GM12878 (cell line): ENCODE data around the gene TMC4. TPM values are rescaled to one million over a fixed set of nuclear protein-coding genes. Genes with fewer than 3 reads are reported as not detected.

Experiments
- ATAC-seq: fragments of 200-7000 bp; cut with Tn5 transposase; 3 replicates; pipeline ENCODE4 v1.9.1; 2020; ENCODE audit warnings: mild to moderate bottlenecking, moderate library complexity
- BruUV-seq: library from RNA; stranded (reverse); fragments of 400-500 nt; replicated peaks from 2 replicates; lab custom pipeline; 2021; lab: Mats Ljungman, UMichigan
- CTCF ChIA-PET: fragments of 300-600 bp; sonication (Branson Sonifier 250); formaldehyde crosslinking; extraction: SDS; loops from one replicate; lab custom pipeline; 2021; ENCODE audit warnings: inconsistent platforms; lab: Yijun Ruan, JAX
- POLR2A ChIA-PET: fragments of 350-600 bp; formaldehyde crosslinking; extraction: SDS; loops from one replicate; lab custom pipeline; 2021; ENCODE audit warnings: inconsistent platforms; lab: Charles Lee
- RAD21 ChIA-PET: fragments of 300-600 bp; sonication (Branson Sonifier 250); formaldehyde crosslinking; loops from one replicate; lab custom pipeline; 2023; ENCODE audit warnings: antibody characterized with exemption; ENCODE audit not compliant: unreplicated experiment; lab: Charles Lee
- SMC1A ChIA-PET: fragments of 300-600 bp; sonication (Branson Sonifier 250); formaldehyde crosslinking; loops from one replicate; lab custom pipeline; 2023; ENCODE audit not compliant: unreplicated experiment, uncharacterized antibody; lab: Charles Lee
- DNase-seq: peaks from one replicate; pipeline ENCODE4 v3.0.0-alpha.2; 2011; ENCODE audit warnings: low read depth, low spot score
- FAIRE-seq: peaks from 3 replicates; lab custom pipeline; 2011; peaks lifted over from hg19 to GRCh38; lab: Jason Lieb, UNC
- H2AFZ ChIP-seq: 2 replicates; pipeline ENCODE4 v1.6.0; 2011; ENCODE audit warnings: low read depth, low read length, control low read depth; ENCODE audit not compliant: control insufficient read depth
- H3K27ac ChIP-seq: 2 replicates; pipeline ENCODE4 v1.5.1; 2011; ENCODE audit warnings: control low read depth; ENCODE audit not compliant: control insufficient read depth, insufficient read depth
- H3K27me3 ChIP-seq, 2 experiments: replicated peaks in 1 of 2; 2 replicates each; pipeline versions ENCODE4 v1.6.0 to v1.6.1; 2011; ENCODE audit warnings: low read length in 1 of 2; ENCODE audit not compliant: control insufficient read depth in 2 of 2, insufficient read depth in 2 of 2
- H3K36me3 ChIP-seq, 2 experiments: 2 replicates each; pipeline ENCODE4 v1.5.1; 2011; ENCODE audit warnings: low read length in 1 of 2; ENCODE audit not compliant: control insufficient read depth in 2 of 2, insufficient read depth in 2 of 2
- H3K4me1 ChIP-seq: 2 replicates; pipeline ENCODE4 v1.6.1; 2011; ENCODE audit warnings: mild to moderate bottlenecking, low read length, moderate library complexity, mixed read lengths; ENCODE audit not compliant: control insufficient read depth, insufficient read depth
- H3K4me2 ChIP-seq: 2 replicates; pipeline ENCODE4 v1.6.0; 2011; ENCODE audit warnings: control low read depth; ENCODE audit not compliant: control insufficient read depth, insufficient read depth
- H3K4me3 ChIP-seq: fragments of 200-600 bp; sonication (generic); 2 replicates; pipeline ENCODE4 v1.5.1; 2016
- H3K79me2 ChIP-seq: 2 replicates; pipeline ENCODE4 v1.6.0; 2011; ENCODE audit warnings: low read length; ENCODE audit not compliant: control insufficient read depth, insufficient read depth
- H3K9ac ChIP-seq: 2 replicates; pipeline ENCODE4 v1.8.0; 2011; ENCODE audit warnings: low read length, control low read depth, mixed read lengths; ENCODE audit not compliant: control insufficient read depth, insufficient read depth
- H3K9me3 ChIP-seq: replicated peaks from 3 replicates; pipeline ENCODE4 v1.5.1; 2011; ENCODE audit warnings: mild to moderate bottlenecking, low read length; ENCODE audit not compliant: control insufficient read depth, insufficient read depth
- H4K20me1 ChIP-seq: 2 replicates; pipeline ENCODE4 v1.6.0; 2011; ENCODE audit not compliant: control insufficient read depth, insufficient read depth
- E4F1 ChIP-seq: fragments of 450-650 bp; IDR thresholded peaks from 2 replicates; pipeline ENCODE4 v1.6.1; 2018; ENCODE audit warnings: borderline replicate concordance, mild to moderate bottlenecking; ENCODE audit not compliant: partially characterized antibody
- EGR1 ChIP-seq, 2 experiments: IDR thresholded peaks; 1 replicate in 1 of 2; 2 replicates in 1 of 2; pipeline ENCODE4 v1.6.1; 2011 to 2012; ENCODE audit warnings: low read depth in 2 of 2, low read length in 2 of 2, borderline replicate concordance in 1 of 2, mild to moderate bottlenecking in 1 of 2, moderate library complexity in 1 of 2
- MYB ChIP-seq: fragments of 150-350 bp; IDR thresholded peaks from 2 replicates; pipeline ENCODE4 v1.6.1; 2014; ENCODE audit warnings: mild to moderate bottlenecking, low read depth, low read length, borderline replicate concordance
- RAD21 ChIP-seq: IDR thresholded peaks from 2 replicates; pipeline ENCODE4 v1.6.1; 2011; ENCODE audit warnings: mild to moderate bottlenecking, low read depth, low read length, moderate library complexity; ENCODE audit not compliant: insufficient read depth
- SIN3A ChIP-seq: IDR thresholded peaks from 2 replicates; pipeline ENCODE4 v1.6.1; 2012; ENCODE audit warnings: low read depth, low read length, improper control_type of control experiment
- SMAD1 ChIP-seq: fragments of 450-650 bp; IDR thresholded peaks from 2 replicates; pipeline ENCODE4 v1.6.1; 2018; ENCODE audit warnings: mild to moderate bottlenecking, low read depth; ENCODE audit not compliant: partially characterized antibody
- SMC3 ChIP-seq: IDR thresholded peaks from 2 replicates; pipeline ENCODE4 v1.6.1; 2011; ENCODE audit warnings: low read length, improper control_type of control experiment, borderline replicate concordance
- SP1 ChIP-seq: IDR thresholded peaks from one replicate; pipeline ENCODE4 v1.6.1; 2011; ENCODE audit warnings: low read depth, low read length
- SPI1 ChIP-seq: IDR thresholded peaks from 2 replicates; pipeline ENCODE4 v1.6.1; 2011; ENCODE audit warnings: low read depth, mild to moderate bottlenecking, low read length, moderate library complexity, borderline replicate concordance; ENCODE audit not compliant: insufficient read depth
- SUPT20H ChIP-seq: IDR thresholded peaks from 2 replicates; pipeline ENCODE4 v1.6.1; 2011; ENCODE audit warnings: low read depth, mild to moderate bottlenecking, low read length, moderate library complexity, borderline replicate concordance; ENCODE audit not compliant: control insufficient read depth
- SUZ12 ChIP-seq: fragments of 200-600 bp; sonication (generic); IDR thresholded peaks from one replicate; pipeline ENCODE4 v1.6.1; 2018; ENCODE audit warnings: antibody characterized with exemption, mild to moderate bottlenecking; ENCODE audit not compliant: unreplicated experiment
- WGBS: methylation state at CpG from one replicate; pipeline ENCODE4 v1.1.6; 2016; ENCODE audit warnings: low lambda C conversion rate; ENCODE audit not compliant: insufficient replicate concordance, insufficient coverage; ENCODE audit errors: missing lambda C conversion rate; 5-methylcytosine and 5-hydroxymethylcytosine counted together
- in situ Hi-C: fragments of 300-500 bp; cut with MboI; formaldehyde crosslinking; loops from 9 replicates; pipeline ENCODE4 v1.14.3; 2018; ENCODE audit warnings: mixed read lengths
- intact Hi-C: fragments of 100-400 bp; cut with micrococcal nuclease; formaldehyde crosslinking; loops from one replicate; pipeline ENCODE4 v1.14.2; 2022; ENCODE audit not compliant: unreplicated experiment
- polyA plus RNA-seq, 11 experiments: library from polyadenylated mRNA; depleted of rRNA in 4 of 11; unstranded in 6 of 11; stranded (reverse) in 5 of 11; fragments of >200 nt; fragmentation: Nextera tagmentation in 4 of 11; fragmentation: Illumina TruSeq in 1 of 11; extraction: Ambion mirVana in 4 of 11; extraction: Trizol in 1 of 11; gene quantifications; 1 replicate in 1 of 11; 2 replicates in 10 of 11; pipeline versions ENCODE4 v1.2.1 to v1.2.3, GENCODE V29; 2011 to 2016; ENCODE audit warnings: inconsistent platforms in 2 of 11, missing spikeins in 2 of 11, low read depth in 1 of 11
- total RNA-seq, 4 experiments: library from RNA; depleted of rRNA in 3 of 4; stranded (reverse); fragments of >200 nt in 3 of 4; fragmentation: Illumina TruSeq in 1 of 4; extraction: Trizol in 1 of 4; gene quantifications; 2 replicates each; pipeline versions ENCODE4 v1.2.1 to v1.2.3, GENCODE V29; 2013 to 2021

TMC4 gene
- total and polyA plus RNA-seq, 10 of the 15 experiments (the other 5 are each of a cell fraction or from before 2014, with no cell fraction given) = 0.33 to 0.83 (median 0.74) TPM; not detected in 7

- Histone ChIP-seq H3K36me3 (peaks cover 5% of the 10 kb centered on the region in 2 experiments; a peak in 2 of 4 replicates), H3K9me3 (no peaks in the 10 kb centered on the region; the same call in 2 of the 3 replicates), H3K27ac (no peak overlapping the region), H3K9ac (peak overlapping the region; percentile 82), H3K4me1 (peaks cover 4% of the 10 kb centered on the region; the same call in 1 of the 2 replicates), H3K4me3 (peak overlapping the region; percentile 95), H2AFZ (no peak overlapping the region), H4K20me1 (no peaks in the 10 kb centered on the region), H3K4me2 (peak overlapping the region; percentile 97), H3K27me3 (no peaks in the 10 kb centered on the region), H3K79me2 (peaks cover 8% of the 10 kb centered on the region)
- no peak for FAIRE-seq
- in situ Hi-C loops = no loop called here
- intact Hi-C loops = no loop called here
- BruUV-seq = no TSS peak
- 64% methylated on average over 13 of the region's 13 CpGs for WGBS
- POLR2A ChIA-PET = interaction anchor here (0.7 to 4.0 kb wide), 4 partner anchors 23 to 44 kb away, joined by 8 to 30 read pairs (median 12); partner anchors contain the start of genes CNOT3 and MBOAT7
- no peak for ATAC-seq
- SMC1A ChIA-PET = interaction anchor here (0.7 to 1.3 kb wide), 2 partner anchors 24 to 31 kb away, joined by 3 to 5 read pairs; no protein-coding TSS in a partner anchor
- RAD21 ChIA-PET = interaction anchor here (1.5 kb wide), 1 partner anchor 27 kb away, joined by 3 read pairs; no protein-coding TSS in a partner anchor
- TF ChIP-seq MYB (no peak), SIN3A (no peak), SPI1 (no peak), E4F1 (no peak), RAD21 (no peak), EGR1 (IDR thresholded peaks at IDR 0.05; ENCODE audit: borderline replicate concordance in 1 of 2, low read depth in 2 of 2, low read length in 2 of 2) (no peak), SUZ12 (no peak), SUPT20H (no peak), SMC3 (no peak), SMAD1 (no peak), SP1 (no peak)
- no peak for DNase-seq
- CTCF ChIA-PET = interaction anchor here (0.6 to 2.1 kb wide), 2 partner anchors 27 to 640 kb away, joined by 3 to 4 read pairs; no protein-coding TSS in a partner anchor
Observed at GRCh38 chr19:54160854-54161253, 12.1 kb downstream of the TMC4 start.
